ENCODE results near the gene CLIC5. TPM values are rescaled to one million over a fixed set of nuclear protein-coding genes. Genes with fewer than 3 reads are reported as not detected.

The CLIC5 gene
- total and polyA plus RNA-seq, 2 of the 8 experiments (the other 6 are each of a cell fraction or from before 2014, with no cell fraction given) = 0.12 to 0.15 TPM

- DNase-seq (ENCODE audit: low read depth in 1 of 2, low spot score in 2 of 2) (no peak), FAIRE-seq (no peak)
- Histone ChIP-seq H3K27ac (ENCODE audit: low read depth, low read length) (no peak overlapping the region), H2BK5ac (ENCODE audit: low read depth, low read length) (no peak overlapping the region), H3K23ac (ENCODE audit: insufficient read length) (no peak overlapping the region), H4K8ac (ENCODE audit: extremely low read depth, insufficient read depth, low read length) (no peak overlapping the region), H3K9ac (replicated peaks in 1 of 4; ENCODE audit: extremely low read depth in 1 of 4, low read depth in 3 of 4, low read length in 3 of 4) (no peak overlapping the region), H2BK12ac (ENCODE audit: low read depth, low read length) (no peak overlapping the region; the same call in 1 of the 2 replicates), H2BK120ac (replicated peaks; ENCODE audit: low read depth, low read length) (no peak overlapping the region), H3K18ac (ENCODE audit: extremely low read depth, low read length) (no peak overlapping the region), H2AFZ (ENCODE audit: low read length) (no peak overlapping the region), H3K9me3 (ENCODE audit: insufficient read depth in 2 of 2, low read depth in 1 of 2, low read length in 1 of 2) (no peaks in the 10 kb centered on the region), H3K27me3 (replicated peaks in 1 of 4; ENCODE audit: control insufficient read depth in 3 of 4, extremely low read depth in 1 of 4, insufficient read depth in 3 of 4, low read length in 3 of 4) (no peaks in the 10 kb centered on the region), H2BK20ac (ENCODE audit: low read length) (no peak overlapping the region), H4K91ac (replicated peaks; ENCODE audit: insufficient read length, low read length) (no peak overlapping the region), H3K79me2 (ENCODE audit: control insufficient read depth in 1 of 2, insufficient read depth in 2 of 2, low read length in 2 of 2) (no peaks in the 10 kb centered on the region), H3K36me3 (ENCODE audit: control insufficient read depth in 2 of 4, insufficient read depth in 4 of 4, low read length in 3 of 4) (no peaks in the 10 kb centered on the region), H3K4me3 (ENCODE audit: extremely low read depth in 1 of 4, insufficient read depth in 2 of 4, low read depth in 3 of 4, low read length in 4 of 4) (no peak overlapping the region), H3K4me1 (replicated peaks in 1 of 4; ENCODE audit: control insufficient read depth in 3 of 4, insufficient read depth in 4 of 4, low read length in 3 of 4) (no peaks in the 10 kb centered on the region), H4K20me1 (replicated peaks in 1 of 2; ENCODE audit: control insufficient read depth in 1 of 2, insufficient read depth in 2 of 2, low read length in 2 of 2) (no peaks in the 10 kb centered on the region), H3K23me2 (ENCODE audit: low read depth, low read length) (no peaks in the 10 kb centered on the region), H2AK5ac (ENCODE audit: low read depth, low read length) (no peak overlapping the region; the same call in 1 of the 2 replicates), H3K14ac (ENCODE audit: insufficient read length) (no peak overlapping the region), H3K56ac (replicated peaks; ENCODE audit: insufficient read length, low read depth, low read length) (no peak overlapping the region), H2BK15ac (ENCODE audit: low read length) (no peak overlapping the region), H4K5ac (ENCODE audit: insufficient read length, low read depth, low read length) (no peak overlapping the region), H3K79me1 (ENCODE audit: low read depth, low read length) (no peaks in the 10 kb centered on the region), H3K4ac (replicated peaks; ENCODE audit: insufficient read length, low read depth, low read length) (no peak overlapping the region), H3K4me2 (ENCODE audit: insufficient read depth in 1 of 2, low read depth in 2 of 2, low read length in 2 of 2) (no peak overlapping the region)
- TF ChIP-seq CBX8 (IDR thresholded peaks at IDR 0.05; ENCODE audit: borderline replicate concordance, low read depth, low read length) (no peak), CTBP2 (IDR thresholded peaks at IDR 0.05; ENCODE audit: borderline replicate concordance, insufficient read depth, insufficient read length, low read length) (no peak), EP300 (IDR thresholded peaks at IDR 0.05; ENCODE audit: borderline replicate concordance in 1 of 2, low read depth in 2 of 2, low read length in 2 of 2) (no peak), CBX5 (IDR thresholded peaks at IDR 0.05; ENCODE audit: low read depth, low read length) (no peak), MAX (IDR thresholded peaks at IDR 0.05) (no peak), CTCF (IDR thresholded peaks at IDR 0.05; ENCODE audit: control extremely low read depth in 1 of 3, insufficient read depth in 1 of 3, low read depth in 1 of 3, low read length in 3 of 3) (no peak), EGR1 (IDR thresholded peaks at IDR 0.05; ENCODE audit: borderline replicate concordance, low read depth, low read length) (no peak), TCF12 (IDR thresholded peaks at IDR 0.05; ENCODE audit: low read depth, low read length) (no peak), ASH2L (IDR thresholded peaks at IDR 0.05; ENCODE audit: low read length) (no peak)
- 94% methylated on average over 6 of the region's 6 CpGs; no CpG with 5 or more reads in 1 of the 2 experiments for WGBS, 2 experiments (ENCODE audit: extremely low coverage in 1 of 2, insufficient coverage in 1 of 2, insufficient read length in 1 of 2, insufficient replicate concordance in 2 of 2, low coverage in 1 of 2, low lambda C conversion rate in 2 of 2, missing lambda C conversion rate in 1 of 2)
- CTCF ChIA-PET (ENCODE audit: partially characterized antibody) = interaction anchor here (0.9 to 2.2 kb wide), 8 partner anchors 9 to 108 kb away, joined by 3 to 8 read pairs (median 4); no protein-coding TSS in a partner anchor
- POLR2A ChIA-PET (ENCODE audit: partially characterized antibody) = no interaction called here
These were observed 68.8 kb downstream of the CLIC5 start for GRCh38 chr6:45946887-45947286.

Data from H1 (cell line).